Cardiac muscle cell (in vitro differentiated cells and primary cell): Measurements from ENCODE around the gene MYOD1. TPM values are rescaled to one million over a fixed set of nuclear protein-coding genes. Genes with fewer than 3 reads are reported as not detected.

ENCODE experiments used
- DNase-seq, 2 donors: peaks; one replicate each; pipeline versions ENCODE4 v3.0.0 to v3.0.0-alpha.2; 2010 to 2017; ENCODE audit warnings: low read depth in 1 of 2, low spot score in 1 of 2
- H3K27ac ChIP-seq: fragments of 200-600 bp; sonication (generic); 2 replicates; pipeline ENCODE4 v1.5.1; 2016
- H3K27me3 ChIP-seq: fragments of 200-600 bp; sonication (generic); 2 replicates; pipeline ENCODE4 v1.6.0; 2016; ENCODE audit warnings: control low read depth
- H3K36me3 ChIP-seq: fragments of 200-600 bp; sonication (generic); 2 replicates; pipeline ENCODE4 v1.5.1; 2016; ENCODE audit warnings: control low read depth
- H3K4me1 ChIP-seq: fragments of 200-600 bp; sonication (generic); 2 replicates; pipeline ENCODE4 v1.8.1; 2017; ENCODE audit warnings: low read depth, mild to moderate bottlenecking, mixed run types
- H3K4me3 ChIP-seq: fragments of 200-600 bp; sonication (generic); 2 replicates; pipeline ENCODE4 v1.5.1; 2016; ENCODE audit warnings: mild to moderate bottlenecking
- H3K9me3 ChIP-seq: fragments of 200-600 bp; sonication (generic); 2 replicates; pipeline ENCODE4 v1.5.1; 2017; ENCODE audit warnings: low read depth, mild to moderate bottlenecking, control low read depth
- CTCF ChIP-seq: IDR thresholded peaks from 2 replicates; pipeline ENCODE4 v1.5.1; 2012; ENCODE audit warnings: low read depth, mild to moderate bottlenecking, low read length
- polyA plus RNA-seq: library from polyadenylated mRNA; unstranded; fragments of >200 nt; fragmentation: Nextera tagmentation; extraction: Ambion mirVana; gene quantifications from 2 replicates; pipeline ENCODE4 v1.2.1, GENCODE V29; 2016
- total RNA-seq: library from RNA; depleted of rRNA; stranded (reverse); fragments of >200 nt; gene quantifications from 2 replicates; pipeline ENCODE4 v1.2.3, GENCODE V29; 2016

Gene MYOD1
- total RNA-seq, result not detected in 2 replicates
- polyA plus RNA-seq, result not detected in 2 replicates

DNA sequence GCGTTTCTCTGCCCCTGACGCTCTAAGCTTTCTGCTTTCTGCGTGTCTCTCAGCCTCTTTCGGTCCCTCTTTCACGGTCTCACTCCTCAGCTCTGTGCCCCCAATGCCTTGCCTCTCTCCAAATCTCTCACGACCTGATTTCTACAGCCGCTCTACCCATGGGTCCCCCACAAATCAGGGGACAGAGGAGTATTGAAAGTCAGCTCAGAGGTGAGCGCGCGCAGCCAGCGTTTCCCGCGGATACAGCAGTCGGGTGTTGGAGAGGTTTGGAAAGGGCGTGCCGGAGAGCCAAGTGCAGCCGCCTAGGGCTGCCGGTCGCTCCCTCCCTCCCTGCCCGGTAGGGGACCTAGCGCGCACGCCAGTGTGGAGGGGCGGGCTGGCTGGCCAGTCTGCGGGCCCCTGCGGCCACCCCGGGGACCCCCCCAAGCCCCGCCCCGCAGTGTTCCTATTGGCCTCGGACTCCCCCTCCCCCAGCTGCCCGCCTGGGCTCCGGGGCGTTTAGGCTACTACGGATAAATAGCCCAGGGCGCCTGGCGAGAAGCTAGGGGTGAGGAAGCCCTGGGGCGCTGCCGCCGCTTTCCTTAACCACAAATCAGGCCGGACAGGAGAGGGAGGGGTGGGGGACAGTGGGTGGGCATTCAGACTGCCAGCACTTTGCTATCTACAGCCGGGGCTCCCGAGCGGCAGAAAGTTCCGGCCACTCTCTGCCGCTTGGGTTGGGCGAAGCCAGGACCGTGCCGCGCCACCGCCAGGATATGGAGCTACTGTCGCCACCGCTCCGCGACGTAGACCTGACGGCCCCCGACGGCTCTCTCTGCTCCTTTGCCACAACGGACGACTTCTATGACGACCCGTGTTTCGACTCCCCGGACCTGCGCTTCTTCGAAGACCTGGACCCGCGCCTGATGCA lies at the start of gene MYOD1:
Gene MYOD1 (plus strand): TSS at position 544 of the 910 bp plus-strand sequence. CDS start 212 bp downstream, at position 756.
- no peak within 1 kb of the TSS for H3K4me3 ChIP-seq
- no peaks in the 10 kb centered on the region for H3K9me3 ChIP-seq
- no peak within 1 kb of the TSS for H3K27ac ChIP-seq
- DNase-seq, result peak in 1 of 2 donors; percentile 61
- H3K27me3 ChIP-seq, result peaks cover 100% of the 10 kb centered on the region
- no peak for TF ChIP-seq CTCF
- H3K4me1 ChIP-seq, result no peaks in the 10 kb centered on the region
- H3K36me3 ChIP-seq, result no peaks in the 10 kb centered on the region

DNA sequence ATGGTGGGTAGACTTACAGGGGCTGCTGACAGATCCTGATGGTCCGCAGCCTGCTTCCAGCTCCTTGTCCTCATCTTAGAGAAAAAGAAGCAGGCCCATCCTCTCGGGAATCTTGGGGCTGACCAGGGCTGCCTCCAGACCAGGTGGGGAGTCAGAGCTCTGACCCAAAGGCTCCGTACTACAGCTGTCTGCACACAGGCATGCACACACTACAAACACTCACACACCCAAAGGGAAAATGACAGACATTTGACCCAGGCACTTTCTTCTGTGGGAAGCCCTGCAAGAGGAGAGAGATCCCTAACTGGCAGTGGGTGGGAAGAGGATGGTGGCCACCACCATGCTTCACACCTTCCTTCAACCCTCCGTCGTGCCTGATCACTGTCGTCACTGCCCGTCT lies 46.9 kb upstream of the MYOD1 start:
- no peak for DNase-seq
- no peak overlapping the region for H3K4me3 ChIP-seq
- H3K27ac ChIP-seq, result no peak overlapping the region
- H3K9me3 ChIP-seq, result no peaks in the 10 kb centered on the region
- H3K36me3 ChIP-seq, result no peaks in the 10 kb centered on the region
- no peak for TF ChIP-seq CTCF
- no peaks in the 10 kb centered on the region for H3K4me1 ChIP-seq
- H3K27me3 ChIP-seq, result peaks cover 28% of the 10 kb centered on the region

DNA sequence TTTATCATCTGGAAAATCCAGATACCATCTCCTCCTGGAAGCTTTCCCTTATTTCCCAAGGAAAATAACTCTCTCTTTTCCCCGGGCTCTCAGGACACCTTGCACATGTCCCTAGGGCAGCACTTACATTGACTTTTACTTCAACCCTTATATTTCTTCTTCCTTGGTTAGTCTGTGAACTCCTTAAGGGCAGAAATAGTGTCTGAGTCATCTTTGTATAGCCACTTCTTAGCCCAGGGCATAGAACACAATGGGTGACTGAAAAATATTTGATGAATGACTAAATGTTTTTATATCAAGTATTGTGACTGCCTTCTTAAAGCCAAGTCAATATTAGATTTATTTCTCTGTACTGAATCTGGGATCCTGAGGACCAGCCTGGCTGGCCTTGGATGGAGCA lies 45.4 kb upstream of the MYOD1 start:
- Histone ChIP-seq H3K27ac (no peak overlapping the region), H3K4me3 (no peak overlapping the region), H3K36me3 (no peaks in the 10 kb centered on the region), H3K9me3 (no peaks in the 10 kb centered on the region), H3K4me1 (no peaks in the 10 kb centered on the region), H3K27me3 (peaks cover 25% of the 10 kb centered on the region)
- no peak for DNase-seq
- no peak for TF ChIP-seq CTCF

- Histone ChIP-seq H3K27me3 (peaks cover 33% of the 10 kb centered on the region), H3K4me3 (no peak overlapping the region), H3K9me3 (no peaks in the 10 kb centered on the region), H3K4me1 (no peaks in the 10 kb centered on the region), H3K27ac (no peak overlapping the region), H3K36me3 (no peaks in the 10 kb centered on the region)
- DNase-seq, result no peak
- no peak for TF ChIP-seq CTCF
Measured at GRCh38 chr11:17682848-17683247, 36.5 kb upstream of the MYOD1 start.

DNA sequence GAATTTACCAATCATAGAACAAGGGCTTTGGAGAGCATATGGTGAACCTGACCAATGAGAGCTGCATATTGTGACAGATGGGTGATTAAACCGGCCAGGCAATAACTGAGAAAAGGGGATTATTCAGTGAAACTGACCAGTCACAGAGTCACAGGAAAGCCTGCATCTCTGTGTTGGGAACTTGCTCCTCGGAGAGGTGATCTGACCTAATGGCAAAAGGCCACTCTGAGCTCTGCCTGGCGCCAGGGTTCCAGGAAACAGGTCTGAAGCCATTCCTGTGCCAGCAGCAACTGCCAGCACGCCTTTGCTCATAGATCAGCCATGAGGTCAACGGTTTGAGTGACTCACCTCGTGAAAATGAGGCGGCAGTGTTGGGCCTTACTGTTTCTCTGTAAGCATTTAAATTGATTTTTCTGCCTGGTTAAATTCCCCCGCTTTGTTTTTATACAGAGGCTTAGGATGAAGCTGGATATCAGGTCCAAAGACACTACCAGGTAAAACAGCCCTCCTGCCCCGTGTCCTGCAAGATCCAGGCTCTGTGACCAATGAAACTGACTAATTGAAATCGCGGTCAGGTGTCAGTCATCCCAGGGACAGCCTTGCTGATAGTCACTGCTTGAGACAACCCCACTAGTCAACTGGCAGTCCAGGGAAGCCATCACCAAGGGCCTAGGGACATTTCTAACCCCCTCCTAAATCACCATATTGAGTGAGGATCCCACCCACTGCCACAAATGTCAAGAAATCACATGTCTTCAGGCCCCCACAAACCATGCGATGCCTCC lies 35.8 kb upstream of the MYOD1 start:
- no peak overlapping the region for H3K27ac ChIP-seq
- no peaks in the 10 kb centered on the region for H3K4me1 ChIP-seq
- H3K9me3 ChIP-seq, result no peaks in the 10 kb centered on the region
- H3K36me3 ChIP-seq, result no peaks in the 10 kb centered on the region
- no peak overlapping the region for H3K4me3 ChIP-seq
- no peak for TF ChIP-seq CTCF
- peaks cover 33% of the 10 kb centered on the region for H3K27me3 ChIP-seq
- DNase-seq, result peak in 1 of 2 donors; percentile 55
